Activated CD8-positive, alpha-beta memory T cell treated with anti-CD3 and anti-CD28 coated beads, Interleukin-2, amount 50 U/mL, for 24 hours (primary cell): Measurements from ENCODE around the gene LRCH3.
"Not testable (repeated sequence)": the region's sequence is repeated elsewhere in the genome, so short reads cannot be mapped to it uniquely, and the experiment has no call there.

Experiments used
- DNase-seq: peaks from one replicate; pipeline ENCODE4 v3.0.0-alpha.2; 2020; ENCODE audit errors: extremely low read depth

The LRCH3 gene

DNA sequence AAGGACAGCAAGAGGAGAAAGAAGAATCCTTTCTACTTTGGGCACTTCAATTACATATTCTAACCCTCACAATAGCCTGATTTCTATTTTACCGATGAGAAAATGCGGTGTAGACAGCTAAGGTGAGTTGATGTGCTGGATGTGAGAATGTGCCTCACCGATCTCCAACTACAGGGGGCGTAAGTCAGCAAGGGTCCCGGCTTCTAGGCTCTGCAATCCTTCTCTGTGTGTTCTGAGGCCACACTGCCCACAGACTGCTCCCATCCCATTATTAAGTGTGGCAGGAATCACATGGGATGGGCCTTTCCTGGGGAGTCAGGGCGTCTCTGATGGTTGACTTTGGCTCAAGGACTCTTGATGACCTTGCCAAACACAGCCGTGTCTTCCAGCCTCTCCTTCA is 135.4 kb downstream of the LRCH3 start:
- no peak for DNase-seq

DNA sequence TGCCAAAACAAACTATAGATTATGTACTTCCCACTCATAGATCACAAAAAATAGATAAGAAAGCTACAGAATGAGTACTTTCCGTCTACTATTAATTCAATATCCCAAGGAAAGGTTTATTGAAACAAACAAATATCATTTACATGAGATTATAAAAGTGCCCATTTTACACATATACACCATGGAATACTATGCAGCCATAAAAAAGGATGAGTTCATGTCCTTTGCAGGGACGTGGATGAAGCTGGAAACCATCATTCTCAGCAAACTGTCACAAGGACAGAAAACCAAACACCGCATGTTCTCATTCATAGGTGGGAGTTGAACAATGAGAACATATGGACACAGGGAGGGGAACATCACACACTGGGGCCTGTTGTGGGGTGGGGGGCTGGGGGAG is 136.5 kb downstream of the LRCH3 start:
- DNase-seq = not testable (repeated sequence)

GRCh38 chr3:197936819-197937384 is 145.8 kb downstream of the LRCH3 start:
- no peak for DNase-seq
